GM21723 (cell line): ENCODE results near the gene RBMY1B.
"Not testable (repeated sequence)": the region's sequence is repeated elsewhere in the genome, so short reads cannot be mapped to it uniquely, and the experiment has no call there.

ENCODE experiments used
- ATAC-seq: cut with Tn5 transposase; IDR thresholded peaks from one replicate; pipeline ENCODE4 v1.9.1; 2021; ENCODE audit warnings: mild to moderate bottlenecking, moderate library complexity; ENCODE audit not compliant: unreplicated experiment

RBMY1B gene

GRCh38 chrY:21511038-21511437, at the start of gene RBMY1B:
RBMY1B (plus strand) TSS chrY:21511338; CDS start chrY:21513351, 2,013 bp downstream.
- ATAC-seq, result not testable (repeated sequence)

DNA sequence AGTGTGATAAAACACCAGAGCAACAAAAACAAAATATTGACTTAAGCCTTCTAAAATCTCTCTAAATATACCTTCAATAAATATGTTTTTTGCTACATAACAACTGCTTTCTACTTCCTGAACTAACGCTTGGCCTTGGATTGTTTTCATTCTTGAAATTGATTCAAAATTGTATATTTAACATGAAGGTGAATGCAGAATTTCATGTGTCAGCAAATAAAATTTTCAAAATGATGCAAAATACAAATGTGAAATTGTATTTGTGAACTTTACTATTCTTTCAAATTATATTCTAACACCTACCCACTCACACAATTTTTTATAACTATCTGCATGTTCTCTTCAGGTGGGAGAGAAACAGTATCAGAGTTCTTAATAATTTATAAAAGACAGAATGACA, 48.2 kb upstream of the RBMY1B start:
- not testable (repeated sequence) for ATAC-seq

GRCh38 chrY:21482967-21483366, 28.2 kb upstream of the RBMY1B start:
- no peak for ATAC-seq

GRCh38 chrY:21534579-21534978, 23.4 kb downstream of the RBMY1B start, which contains the start of gene RBMY1A1:
RBMY1A1 (plus strand) TSS chrY:21534879; CDS start chrY:21536892, 2,013 bp downstream.
- ATAC-seq, result not testable (repeated sequence)

GRCh38 chrY:21559316-21559984, 48.3 kb downstream of the RBMY1B start:
- ATAC-seq, result not testable (repeated sequence)
